Fibroblast of pulmonary artery (primary cell): ENCODE data around the gene EIPR1.

Experiments used
- DNase-seq: peaks from one replicate; pipeline ENCODE4 v3.0.0-alpha.2; 2010; ENCODE audit warnings: low read depth
- H3K4me3 ChIP-seq: replicated peaks from 2 replicates; pipeline ENCODE4 v1.5.1; 2011; ENCODE audit warnings: low read depth, mild to moderate bottlenecking, control low read depth, low read length, moderate library complexity
- TF ChIP-seq, protein P1 (sequence below): IDR thresholded peaks from 2 replicates; pipeline ENCODE4 v1.5.1; 2011; ENCODE audit warnings: mild to moderate bottlenecking, control low read depth, low read length, inconsistent platforms; ENCODE audit errors: missing control alignments

EIPR1 gene

DNA sequence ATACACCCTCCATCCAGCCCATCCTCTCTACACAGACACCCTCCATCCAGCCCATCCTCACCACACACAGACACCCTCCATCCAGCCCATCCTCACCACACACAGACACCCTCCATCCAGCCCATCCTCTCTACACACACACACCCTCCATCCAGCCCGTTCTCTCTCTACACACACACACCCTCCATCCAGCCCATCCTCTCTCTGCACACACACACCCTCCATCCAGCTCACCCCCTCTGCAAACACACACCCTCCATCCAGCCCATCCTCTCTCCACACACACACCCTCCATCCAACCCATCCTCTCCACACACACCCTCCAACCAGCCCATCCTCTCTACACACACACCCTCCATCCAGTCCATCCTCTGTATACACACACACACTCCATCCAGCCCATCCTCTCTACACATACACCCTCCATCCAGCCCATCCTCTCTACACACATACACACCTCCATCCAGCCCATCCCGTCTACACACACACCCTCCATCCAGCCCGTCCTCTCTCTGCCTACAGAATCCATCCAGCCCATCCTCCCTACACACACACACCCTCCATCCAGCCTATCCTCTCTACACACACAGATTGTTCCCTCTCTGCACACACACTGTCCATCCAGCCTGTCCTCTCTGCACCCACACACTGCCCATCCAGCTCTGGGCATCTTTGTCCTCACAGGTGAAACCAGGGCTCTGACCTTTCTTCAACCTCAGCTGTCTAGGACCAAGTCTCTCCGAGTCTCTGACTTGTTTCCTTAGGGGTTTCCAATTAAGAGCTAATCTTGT, 81.2 kb downstream of the EIPR1 start:
- no peak overlapping the region for H3K4me3 ChIP-seq
- TF ChIP-seq, protein P1, sequence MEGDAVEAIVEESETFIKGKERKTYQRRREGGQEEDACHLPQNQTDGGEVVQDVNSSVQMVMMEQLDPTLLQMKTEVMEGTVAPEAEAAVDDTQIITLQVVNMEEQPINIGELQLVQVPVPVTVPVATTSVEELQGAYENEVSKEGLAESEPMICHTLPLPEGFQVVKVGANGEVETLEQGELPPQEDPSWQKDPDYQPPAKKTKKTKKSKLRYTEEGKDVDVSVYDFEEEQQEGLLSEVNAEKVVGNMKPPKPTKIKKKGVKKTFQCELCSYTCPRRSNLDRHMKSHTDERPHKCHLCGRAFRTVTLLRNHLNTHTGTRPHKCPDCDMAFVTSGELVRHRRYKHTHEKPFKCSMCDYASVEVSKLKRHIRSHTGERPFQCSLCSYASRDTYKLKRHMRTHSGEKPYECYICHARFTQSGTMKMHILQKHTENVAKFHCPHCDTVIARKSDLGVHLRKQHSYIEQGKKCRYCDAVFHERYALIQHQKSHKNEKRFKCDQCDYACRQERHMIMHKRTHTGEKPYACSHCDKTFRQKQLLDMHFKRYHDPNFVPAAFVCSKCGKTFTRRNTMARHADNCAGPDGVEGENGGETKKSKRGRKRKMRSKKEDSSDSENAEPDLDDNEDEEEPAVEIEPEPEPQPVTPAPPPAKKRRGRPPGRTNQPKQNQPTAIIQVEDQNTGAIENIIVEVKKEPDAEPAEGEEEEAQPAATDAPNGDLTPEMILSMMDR = no peak
- DNase-seq = no peak

DNA sequence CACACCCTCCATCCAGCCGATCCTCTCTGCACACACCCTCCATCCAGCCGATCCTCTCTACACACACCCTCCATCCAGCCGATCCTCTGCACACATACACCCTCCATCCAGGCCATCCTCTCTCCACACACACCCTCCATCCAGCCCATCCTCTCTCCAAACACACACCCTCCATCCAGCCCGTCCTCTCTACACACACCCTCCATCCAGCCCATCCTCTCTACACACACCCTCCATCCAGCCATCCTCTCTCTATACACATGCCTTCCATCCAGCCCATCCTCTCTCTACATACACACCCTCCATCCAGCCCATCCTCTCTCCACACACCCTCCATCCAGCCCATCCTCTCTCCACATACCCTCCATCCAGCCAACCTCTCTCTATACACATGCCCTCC, 83.1 kb downstream of the EIPR1 start:
- no peak for DNase-seq
- TF ChIP-seq, protein P1 = no peak
- no peak overlapping the region for H3K4me3 ChIP-seq

DNA sequence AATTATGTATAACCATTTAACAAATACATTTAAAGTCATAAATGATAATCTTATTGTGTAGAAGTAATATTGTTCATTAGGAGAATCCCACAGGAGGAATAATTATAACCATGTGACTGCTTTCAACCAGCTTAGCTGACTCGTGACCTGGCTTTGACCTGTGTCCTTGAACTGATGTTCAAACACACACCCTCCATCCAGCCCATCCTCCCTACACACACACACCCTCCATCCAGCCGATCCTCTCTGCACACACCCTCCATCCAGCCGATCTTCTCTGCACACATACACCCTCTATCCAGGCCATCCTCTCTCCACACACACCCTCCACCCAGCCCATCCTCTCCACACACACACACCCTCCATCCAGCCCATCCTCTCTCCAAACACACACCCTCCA, 83.5 kb downstream of the EIPR1 start:
- TF ChIP-seq, protein P1 = no peak
- no peak for DNase-seq
- no peak overlapping the region for H3K4me3 ChIP-seq

DNA sequence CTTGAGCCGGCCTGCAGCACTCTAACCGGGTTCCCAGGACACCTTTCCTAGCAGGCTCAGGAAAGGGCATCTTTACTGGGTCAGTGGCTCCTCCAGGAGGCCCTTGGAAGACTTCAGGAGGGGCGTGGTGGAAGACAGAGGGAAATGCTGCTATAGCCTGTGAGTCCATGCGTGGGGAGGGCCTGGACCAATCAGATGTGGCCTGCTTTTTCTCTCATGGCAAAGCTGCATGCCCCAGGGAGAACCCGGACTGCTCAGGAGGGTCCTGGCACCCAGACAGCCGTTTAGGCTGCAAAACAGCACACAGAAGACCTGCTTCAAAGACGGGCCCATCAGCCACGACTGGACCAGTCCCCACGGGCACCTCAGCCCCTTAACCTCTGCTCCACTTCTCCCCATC, 84.4 kb downstream of the EIPR1 start:
- no peak for DNase-seq
- TF ChIP-seq, protein P1 = no peak
- H3K4me3 ChIP-seq = no peak overlapping the region

DNA sequence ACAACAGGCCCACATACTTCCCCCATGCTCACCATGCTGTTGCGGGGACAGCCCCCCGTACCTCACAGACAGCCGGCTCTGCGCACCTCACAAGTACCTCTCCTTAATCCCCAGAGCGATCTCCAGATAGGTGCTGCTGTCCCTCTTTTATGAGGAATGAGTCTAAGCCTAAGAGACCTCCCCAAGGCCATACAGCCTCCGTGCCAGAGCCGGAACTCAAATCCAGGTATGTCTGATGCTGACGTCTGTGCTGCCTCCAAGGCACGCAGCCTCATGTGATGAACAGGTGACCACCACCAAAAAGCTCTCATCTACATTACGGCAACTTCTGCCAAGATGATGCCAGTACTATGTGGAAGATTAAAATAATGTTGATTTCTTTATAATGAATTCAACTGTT, 85.2 kb downstream of the EIPR1 start:
- no peak overlapping the region for H3K4me3 ChIP-seq
- TF ChIP-seq, protein P1 = no peak
- DNase-seq = no peak

DNA sequence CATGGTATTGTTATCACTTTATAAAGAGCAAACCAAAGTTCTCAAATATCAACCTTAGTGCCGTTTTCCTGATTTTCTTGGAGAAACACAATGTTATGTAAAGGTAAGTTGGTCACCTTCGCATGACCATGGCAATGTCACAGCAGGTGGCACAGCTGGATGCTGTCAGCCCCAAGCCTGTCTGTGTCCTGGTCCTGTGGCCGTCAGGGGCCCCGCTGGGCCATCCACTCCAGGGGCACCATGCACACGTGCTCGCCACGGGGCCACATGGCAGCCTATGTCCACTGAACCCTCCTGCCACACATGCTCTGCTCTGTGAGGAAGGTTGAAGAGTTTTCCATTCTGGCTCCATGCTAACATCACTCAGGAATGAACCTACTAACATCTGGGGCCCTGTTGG, 85.9 kb downstream of the EIPR1 start:
- no peak overlapping the region for H3K4me3 ChIP-seq
- TF ChIP-seq, protein P1 = no peak
- no peak for DNase-seq

DNA sequence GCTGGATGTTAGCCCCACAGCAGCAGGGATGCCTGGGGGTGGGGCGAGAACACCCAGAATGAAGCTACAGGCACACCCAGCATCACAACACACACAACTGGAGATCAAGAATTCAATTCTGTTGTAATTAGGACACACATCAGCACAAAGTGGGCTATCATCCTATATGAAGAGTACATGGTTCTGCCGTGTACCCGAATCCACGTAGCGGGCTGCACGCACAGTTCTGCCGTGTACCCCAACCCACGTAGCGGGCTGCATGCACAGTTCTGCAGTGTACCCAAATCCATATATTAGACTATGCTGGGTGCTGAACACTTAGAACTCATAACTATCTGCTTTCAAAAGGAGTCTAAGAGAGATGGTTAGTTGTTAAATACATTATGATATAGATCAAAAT, 86.5 kb downstream of the EIPR1 start:
- no peak overlapping the region for H3K4me3 ChIP-seq
- no peak for DNase-seq
- TF ChIP-seq, protein P1 = no peak
